ENCODE measurements around the gene NDEL1.
A peak's percentile ranks its signal among the peaks of the same experiment; 100 is the strongest.
"Not testable (repeated sequence)": the region's sequence is repeated elsewhere in the genome, so short reads cannot be mapped to it uniquely, and the experiment has no call there.

NDEL1 gene

DNA sequence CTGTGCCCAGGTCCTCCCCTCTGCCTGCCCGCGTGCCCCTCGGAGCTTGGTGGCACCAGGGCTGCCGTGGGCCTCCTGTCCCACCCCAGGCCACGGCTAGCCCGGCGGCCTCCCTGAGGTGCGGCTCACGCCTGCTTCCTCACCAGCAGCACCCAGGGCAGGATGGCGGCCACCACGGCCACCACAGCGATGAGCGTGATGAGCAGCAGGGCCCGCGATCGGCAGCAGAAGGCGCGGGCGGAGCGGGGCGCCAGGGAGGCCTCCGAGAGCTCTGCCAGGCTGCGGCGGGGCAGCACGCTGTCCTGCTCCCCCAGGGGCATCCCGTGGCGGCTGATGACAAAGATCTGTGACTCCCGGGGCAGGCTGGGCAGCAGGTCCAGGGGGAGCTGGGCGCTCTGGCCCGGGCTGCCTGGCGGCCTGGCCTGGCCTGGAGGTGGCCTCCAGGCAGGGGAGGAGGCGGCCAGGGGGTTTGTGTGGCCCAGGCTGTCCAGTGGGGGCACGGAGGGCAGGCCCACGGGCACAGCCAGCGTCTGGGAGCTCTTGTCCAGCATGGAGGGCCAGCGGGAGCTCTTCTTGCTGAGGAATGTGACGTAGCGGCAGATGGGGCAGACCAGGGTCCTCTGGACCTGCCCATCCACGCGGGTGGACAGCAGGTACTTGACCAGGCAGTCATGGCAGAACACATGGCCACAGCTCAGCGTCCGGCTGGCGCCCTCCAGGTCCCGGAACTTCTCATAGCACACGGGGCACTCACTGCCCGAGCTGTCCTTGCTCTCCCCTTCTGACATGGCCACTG lies 42.8 kb upstream of the NDEL1 start:
- H3K36me3 ChIP-seq (ENCODE audit: control insufficient read depth in 2 of 2, insufficient read depth in 1 of 2, low read length in 2 of 2), result no peaks in the 10 kb centered on the region
- no peaks in the 10 kb centered on the region for H3K4me1 ChIP-seq (ENCODE audit: control insufficient read depth, insufficient read depth, low read length)
- H3K9me3 ChIP-seq (ENCODE audit: control insufficient read depth, insufficient read depth, low read depth, low read length), result no peaks in the 10 kb centered on the region
- ChIA-PET POLR2A (interaction anchor here (0.7 to 2.0 kb wide), 2 partner anchors 9 to 43 kb away, joined by 4 read pairs; partner anchors contain the start of gene NDEL1), CTCF (interaction anchor here (0.5 to 2.5 kb wide), 4 partner anchors 7 to 333 kb away, joined by 3 to 12 read pairs (median 4); no protein-coding TSS in a partner anchor)
- TF ChIP-seq, protein P1, sequence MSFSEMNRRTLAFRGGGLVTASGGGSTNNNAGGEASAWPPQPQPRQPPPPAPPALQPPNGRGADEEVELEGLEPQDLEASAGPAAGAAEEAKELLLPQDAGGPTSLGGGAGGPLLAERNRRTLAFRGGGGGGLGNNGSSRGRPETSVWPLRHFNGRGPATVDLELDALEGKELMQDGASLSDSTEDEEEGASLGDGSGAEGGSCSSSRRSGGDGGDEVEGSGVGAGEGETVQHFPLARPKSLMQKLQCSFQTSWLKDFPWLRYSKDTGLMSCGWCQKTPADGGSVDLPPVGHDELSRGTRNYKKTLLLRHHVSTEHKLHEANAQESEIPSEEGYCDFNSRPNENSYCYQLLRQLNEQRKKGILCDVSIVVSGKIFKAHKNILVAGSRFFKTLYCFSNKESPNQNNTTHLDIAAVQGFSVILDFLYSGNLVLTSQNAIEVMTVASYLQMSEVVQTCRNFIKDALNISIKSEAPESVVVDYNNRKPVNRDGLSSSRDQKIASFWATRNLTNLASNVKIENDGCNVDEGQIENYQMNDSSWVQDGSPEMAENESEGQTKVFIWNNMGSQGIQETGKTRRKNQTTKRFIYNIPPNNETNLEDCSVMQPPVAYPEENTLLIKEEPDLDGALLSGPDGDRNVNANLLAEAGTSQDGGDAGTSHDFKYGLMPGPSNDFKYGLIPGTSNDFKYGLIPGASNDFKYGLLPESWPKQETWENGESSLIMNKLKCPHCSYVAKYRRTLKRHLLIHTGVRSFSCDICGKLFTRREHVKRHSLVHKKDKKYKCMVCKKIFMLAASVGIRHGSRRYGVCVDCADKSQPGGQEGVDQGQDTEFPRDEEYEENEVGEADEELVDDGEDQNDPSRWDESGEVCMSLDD (tag by site-specific recombination; IDR thresholded peaks at IDR 0.05), result no peak
- TF ChIP-seq ZBTB8A (tag by site-specific recombination; IDR thresholded peaks at IDR 0.05) (no peak), ZNF777 (tag by site-specific recombination; IDR thresholded peaks at IDR 0.05; ENCODE audit: borderline replicate concordance) (no peak), ZNF610 (tag by site-specific recombination; IDR thresholded peaks at IDR 0.05; ENCODE audit: borderline replicate concordance) (no peak), ZNF561 (tag by site-specific recombination; IDR thresholded peaks at IDR 0.05; ENCODE audit: borderline replicate concordance) (no peak)
- TF ChIP-seq, protein P2, sequence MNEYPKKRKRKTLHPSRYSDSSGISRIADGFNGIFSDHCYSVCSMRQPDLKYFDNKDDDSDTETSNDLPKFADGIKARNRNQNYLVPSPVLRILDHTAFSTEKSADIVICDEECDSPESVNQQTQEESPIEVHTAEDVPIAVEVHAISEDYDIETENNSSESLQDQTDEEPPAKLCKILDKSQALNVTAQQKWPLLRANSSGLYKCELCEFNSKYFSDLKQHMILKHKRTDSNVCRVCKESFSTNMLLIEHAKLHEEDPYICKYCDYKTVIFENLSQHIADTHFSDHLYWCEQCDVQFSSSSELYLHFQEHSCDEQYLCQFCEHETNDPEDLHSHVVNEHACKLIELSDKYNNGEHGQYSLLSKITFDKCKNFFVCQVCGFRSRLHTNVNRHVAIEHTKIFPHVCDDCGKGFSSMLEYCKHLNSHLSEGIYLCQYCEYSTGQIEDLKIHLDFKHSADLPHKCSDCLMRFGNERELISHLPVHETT (tag by site-specific recombination; IDR thresholded peaks at IDR 0.05), result no peak
- H3K4me3 ChIP-seq (ENCODE audit: low read depth, low read length), result no peak overlapping the region
- H3K27ac ChIP-seq (ENCODE audit: extremely low read depth, low read depth, low read length), result no peak overlapping the region

DNA sequence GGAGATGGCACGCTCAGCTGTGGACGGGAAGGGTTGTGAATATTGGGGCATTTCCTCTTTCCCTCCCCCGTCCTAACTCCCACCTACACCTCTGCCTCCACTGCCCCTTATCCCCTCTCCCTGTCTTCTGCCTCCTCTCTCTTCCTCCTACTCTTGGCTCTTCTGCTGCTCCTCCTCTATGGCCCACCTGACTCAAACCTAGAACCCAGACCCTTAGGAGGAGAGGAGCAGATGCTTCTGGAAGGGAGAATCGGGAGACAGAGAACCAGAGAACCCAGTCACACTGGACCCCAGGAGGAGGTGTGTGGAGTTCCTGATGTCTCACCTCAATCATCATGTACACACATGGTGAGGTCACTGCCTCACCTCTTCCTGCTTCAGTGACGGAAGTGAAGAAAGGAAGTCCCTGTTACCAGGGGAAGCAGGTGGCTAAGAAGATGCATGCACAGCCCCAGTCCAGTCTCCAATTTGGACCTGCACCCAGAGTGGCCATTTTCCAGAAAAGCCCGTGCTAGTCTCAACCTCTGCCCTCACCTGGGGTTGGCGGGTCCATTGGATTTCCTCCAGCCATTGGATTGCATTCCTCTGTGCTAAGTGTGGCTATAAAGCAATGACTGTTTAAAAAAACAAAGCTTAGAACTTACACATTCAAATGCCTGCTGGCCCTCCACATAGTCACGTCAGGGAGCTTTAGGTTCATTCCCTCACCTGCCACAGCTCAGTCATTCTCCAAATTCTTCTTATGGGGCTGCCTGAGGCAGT lies 42.0 kb upstream of the NDEL1 start:
- Histone ChIP-seq H3K36me3 (ENCODE audit: control insufficient read depth in 2 of 2, insufficient read depth in 1 of 2, low read length in 2 of 2) (no peaks in the 10 kb centered on the region), H3K9me3 (ENCODE audit: control insufficient read depth, insufficient read depth, low read depth, low read length) (no peaks in the 10 kb centered on the region), H3K27ac (ENCODE audit: extremely low read depth, low read depth, low read length) (no peak overlapping the region), H3K4me1 (ENCODE audit: control insufficient read depth, insufficient read depth, low read length) (no peaks in the 10 kb centered on the region), H3K4me3 (ENCODE audit: low read depth, low read length) (no peak overlapping the region)
- ChIA-PET POLR2A (interaction anchor here (0.6 to 2.0 kb wide), 4 partner anchors 10 to 557 kb away, joined by 3 to 4 read pairs (median 4); partner anchors contain the start of gene NDEL1), CTCF (interaction anchor here (0.5 to 2.5 kb wide), 5 partner anchors 10 to 333 kb away, joined by 3 to 12 read pairs (median 6); partner anchors contain the start of gene KRABD2)
- no peak for TF ChIP-seq ZNF621 (tag by site-specific recombination; IDR thresholded peaks at IDR 0.05)
- peak; percentile 65 for TF ChIP-seq EGR2 (tag by site-specific recombination; IDR thresholded peaks at IDR 0.05; ENCODE audit: low read depth)
- peak; percentile 62 for TF ChIP-seq ZFHX2 (tag by site-specific recombination; conservative IDR thresholded peaks at IDR 0.05)
- TF ChIP-seq ZNF561 (tag by site-specific recombination; IDR thresholded peaks at IDR 0.05; ENCODE audit: borderline replicate concordance), result no peak
- 0 out of 2 replicates have a peak, but pooled peaks have one; percentile 19 for TF ChIP-seq ZNF629 (tag by site-specific recombination; IDR thresholded peaks at IDR 0.05)

DNA sequence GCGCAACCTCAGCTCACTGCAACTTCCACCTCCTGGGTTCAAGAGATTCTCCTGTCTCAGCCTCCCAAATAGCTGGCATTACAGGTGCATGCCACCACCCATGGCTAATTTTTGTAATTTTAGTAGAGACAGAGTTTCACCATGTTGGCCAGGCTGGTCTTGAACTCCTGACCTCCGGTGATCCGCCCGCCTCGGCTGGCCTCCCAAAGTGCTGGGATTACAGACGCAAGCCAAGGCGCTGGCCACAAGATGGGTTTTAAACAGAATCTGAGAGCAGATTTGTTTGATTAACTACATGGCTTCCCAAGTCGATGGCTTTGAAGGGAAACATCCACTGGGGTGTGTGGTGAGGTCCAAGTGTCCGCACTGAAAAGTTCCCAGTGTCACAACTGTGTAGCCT lies 41.2 kb upstream of the NDEL1 start:
- H3K27ac ChIP-seq (ENCODE audit: extremely low read depth, low read depth, low read length); H3K4me3 ChIP-seq (ENCODE audit: low read depth, low read length); H3K9me3 ChIP-seq (ENCODE audit: control insufficient read depth, insufficient read depth, low read depth, low read length); H3K4me1 ChIP-seq (ENCODE audit: control insufficient read depth, insufficient read depth, low read length); H3K36me3 ChIP-seq (ENCODE audit: control insufficient read depth in 2 of 2, insufficient read depth in 1 of 2, low read length in 2 of 2): not testable (repeated sequence)
- ChIA-PET POLR2A (interaction anchor here (0.6 to 2.0 kb wide), 4 partner anchors 18 to 373 kb away, joined by 3 to 4 read pairs (median 3); partner anchors contain the start of genes KRABD2 and NDEL1), CTCF (interaction anchor here (0.5 to 2.5 kb wide), 3 partner anchors 11 to 18 kb away, joined by 3 to 12 read pairs (median 9); partner anchors contain the start of gene KRABD2)

DNA sequence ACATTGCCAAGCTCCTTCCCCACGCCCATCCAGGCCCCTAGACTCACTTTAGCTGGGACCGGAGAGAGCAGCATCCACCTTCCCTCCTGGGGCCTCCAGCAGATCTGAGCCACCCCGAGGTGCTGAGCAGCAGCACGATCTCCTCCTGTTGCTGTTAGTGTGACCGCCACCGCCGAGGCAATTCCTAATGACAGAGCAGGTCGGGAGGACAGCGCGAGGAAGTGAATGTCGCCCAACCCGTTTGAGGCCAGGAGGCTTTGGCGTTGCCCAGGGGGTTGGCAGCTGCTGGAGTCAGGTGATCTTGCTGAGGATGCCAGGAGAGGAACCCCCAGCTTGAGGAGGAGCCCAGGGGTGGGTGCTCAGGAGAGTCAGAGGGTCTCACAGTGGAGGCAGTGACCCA lies 38.0 kb upstream of the NDEL1 start, which contains the start of gene RNF222:
RNF222 (minus strand) TSS at position 192 of the 400 bp plus-strand sequence. CDS start 4,366 bp downstream, outside the sequence.
- Histone ChIP-seq H3K27ac (ENCODE audit: extremely low read depth, low read depth, low read length) (no peak within 1 kb of the TSS), H3K4me3 (ENCODE audit: low read depth, low read length) (no peak within 1 kb of the TSS), H3K36me3 (ENCODE audit: control insufficient read depth in 2 of 2, insufficient read depth in 1 of 2, low read length in 2 of 2) (no peaks in the 10 kb centered on the region), H3K9me3 (ENCODE audit: control insufficient read depth, insufficient read depth, low read depth, low read length) (no peaks in the 10 kb centered on the region), H3K4me1 (ENCODE audit: control insufficient read depth, insufficient read depth, low read length) (no peaks in the 10 kb centered on the region)
- ChIA-PET POLR2A (no interaction called here), CTCF (interaction anchor here (0.6 to 1.0 kb wide), 3 partner anchors 349 to 439 kb away, joined by 3 read pairs; no protein-coding TSS in a partner anchor)
- TF ChIP-seq SCRT2 (tag by site-specific recombination; IDR thresholded peaks at IDR 0.05) (peak; percentile 45; the same call in 1 of the 2 replicates), ZNF112 (tag by site-specific recombination; IDR thresholded peaks at IDR 0.05) (no peak)

Data from HEK293 (cell line).